GM12865 (cell line): ENCODE data around the gene SCML1.

Experiments
- DNase-seq: peaks from one replicate; pipeline ENCODE4 v3.0.0; 2010; ENCODE audit warnings: low read depth
- H3K4me3 ChIP-seq: 2 replicates; pipeline ENCODE4 v1.5.1; 2011; ENCODE audit warnings: mild to moderate bottlenecking, low read depth, low read length, control low read depth
- TF ChIP-seq, protein P1 (sequence below): IDR thresholded peaks from 2 replicates; pipeline ENCODE4 v1.5.1; 2011; ENCODE audit warnings: low read length, control low read depth, low read depth, inconsistent platforms; ENCODE audit not compliant: insufficient read depth; ENCODE audit errors: missing control alignments

SCML1 gene

DNA sequence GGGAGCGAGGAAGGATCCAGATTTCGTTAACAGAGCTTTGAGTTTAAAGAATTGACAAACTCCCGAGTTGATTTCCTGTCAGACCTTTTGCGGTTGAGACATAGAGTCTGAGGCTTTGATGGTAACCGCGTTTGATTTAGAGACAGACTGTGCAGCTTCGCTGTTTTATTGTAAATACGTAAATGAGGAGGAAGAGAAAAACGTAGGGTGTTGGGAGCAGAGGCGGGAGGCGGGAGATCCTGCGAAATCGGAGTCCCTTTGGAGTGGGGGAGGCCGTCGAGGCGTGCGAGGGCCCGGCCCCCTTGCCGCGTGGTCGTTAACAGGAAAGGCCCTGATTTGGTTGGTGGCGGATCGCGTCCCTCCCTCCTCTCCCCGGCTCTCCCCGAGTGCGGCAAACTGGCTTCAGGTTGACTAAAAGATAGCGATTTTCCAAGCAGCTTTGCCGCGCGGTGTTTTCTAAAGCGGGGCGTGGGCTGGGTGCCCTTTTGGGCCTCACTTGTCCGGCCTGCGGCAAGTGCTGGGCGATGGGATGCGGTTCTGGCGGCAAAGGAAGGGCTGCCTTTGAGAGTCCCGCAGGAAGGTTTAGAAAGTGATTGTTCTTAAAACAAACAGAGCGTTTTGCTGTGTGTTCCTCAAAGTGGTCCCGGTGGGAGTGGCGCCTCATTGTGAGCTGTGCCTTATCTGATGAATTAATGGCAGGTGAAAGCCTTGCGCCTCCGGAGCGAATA lies 857 bp downstream of the SCML1 start:
- H3K4me3 ChIP-seq: no peak overlapping the region
- DNase-seq: peak; percentile 1
- TF ChIP-seq, protein P1, sequence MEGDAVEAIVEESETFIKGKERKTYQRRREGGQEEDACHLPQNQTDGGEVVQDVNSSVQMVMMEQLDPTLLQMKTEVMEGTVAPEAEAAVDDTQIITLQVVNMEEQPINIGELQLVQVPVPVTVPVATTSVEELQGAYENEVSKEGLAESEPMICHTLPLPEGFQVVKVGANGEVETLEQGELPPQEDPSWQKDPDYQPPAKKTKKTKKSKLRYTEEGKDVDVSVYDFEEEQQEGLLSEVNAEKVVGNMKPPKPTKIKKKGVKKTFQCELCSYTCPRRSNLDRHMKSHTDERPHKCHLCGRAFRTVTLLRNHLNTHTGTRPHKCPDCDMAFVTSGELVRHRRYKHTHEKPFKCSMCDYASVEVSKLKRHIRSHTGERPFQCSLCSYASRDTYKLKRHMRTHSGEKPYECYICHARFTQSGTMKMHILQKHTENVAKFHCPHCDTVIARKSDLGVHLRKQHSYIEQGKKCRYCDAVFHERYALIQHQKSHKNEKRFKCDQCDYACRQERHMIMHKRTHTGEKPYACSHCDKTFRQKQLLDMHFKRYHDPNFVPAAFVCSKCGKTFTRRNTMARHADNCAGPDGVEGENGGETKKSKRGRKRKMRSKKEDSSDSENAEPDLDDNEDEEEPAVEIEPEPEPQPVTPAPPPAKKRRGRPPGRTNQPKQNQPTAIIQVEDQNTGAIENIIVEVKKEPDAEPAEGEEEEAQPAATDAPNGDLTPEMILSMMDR: no peak

DNA sequence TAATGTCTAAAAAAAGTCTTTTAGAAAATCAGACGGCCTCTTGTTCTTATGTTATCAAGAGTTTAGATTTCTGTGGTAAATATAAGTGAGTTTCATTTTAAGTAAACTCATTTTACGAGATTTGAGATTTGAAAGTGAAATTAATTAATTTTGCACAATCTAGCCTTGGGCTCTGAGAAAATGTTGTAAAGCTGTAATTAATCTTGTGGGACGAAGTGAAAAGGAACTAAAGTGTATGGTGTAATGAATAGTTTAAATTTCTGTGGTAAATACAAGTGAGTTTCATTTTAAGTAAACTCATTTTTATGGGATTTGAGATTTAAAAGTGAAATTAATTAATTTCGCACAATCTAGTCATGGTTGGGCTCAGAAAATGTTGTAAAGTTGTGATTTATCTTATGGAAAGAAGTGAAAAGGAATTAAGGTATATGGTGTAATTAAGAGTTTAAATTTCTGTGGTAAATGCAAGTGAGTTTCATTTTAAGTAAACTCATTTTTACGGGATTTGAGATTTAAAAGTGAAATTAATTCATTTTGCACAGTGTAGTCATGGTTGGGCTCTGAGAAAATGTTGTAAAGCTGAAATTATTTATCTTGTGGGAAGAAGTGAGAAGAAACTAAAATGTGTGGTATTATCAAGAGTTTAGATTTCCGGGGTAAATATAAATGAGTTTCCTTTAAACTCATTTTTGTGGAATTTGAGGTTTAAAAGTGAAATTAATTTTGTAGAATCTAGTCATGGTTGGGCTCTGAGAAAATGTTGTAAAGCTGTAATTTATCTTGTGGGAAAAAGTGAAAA lies 1.6 kb downstream of the SCML1 start:
- no peak overlapping the region for H3K4me3 ChIP-seq
- TF ChIP-seq, protein P1: no peak
- DNase-seq: peak; percentile 14

DNA sequence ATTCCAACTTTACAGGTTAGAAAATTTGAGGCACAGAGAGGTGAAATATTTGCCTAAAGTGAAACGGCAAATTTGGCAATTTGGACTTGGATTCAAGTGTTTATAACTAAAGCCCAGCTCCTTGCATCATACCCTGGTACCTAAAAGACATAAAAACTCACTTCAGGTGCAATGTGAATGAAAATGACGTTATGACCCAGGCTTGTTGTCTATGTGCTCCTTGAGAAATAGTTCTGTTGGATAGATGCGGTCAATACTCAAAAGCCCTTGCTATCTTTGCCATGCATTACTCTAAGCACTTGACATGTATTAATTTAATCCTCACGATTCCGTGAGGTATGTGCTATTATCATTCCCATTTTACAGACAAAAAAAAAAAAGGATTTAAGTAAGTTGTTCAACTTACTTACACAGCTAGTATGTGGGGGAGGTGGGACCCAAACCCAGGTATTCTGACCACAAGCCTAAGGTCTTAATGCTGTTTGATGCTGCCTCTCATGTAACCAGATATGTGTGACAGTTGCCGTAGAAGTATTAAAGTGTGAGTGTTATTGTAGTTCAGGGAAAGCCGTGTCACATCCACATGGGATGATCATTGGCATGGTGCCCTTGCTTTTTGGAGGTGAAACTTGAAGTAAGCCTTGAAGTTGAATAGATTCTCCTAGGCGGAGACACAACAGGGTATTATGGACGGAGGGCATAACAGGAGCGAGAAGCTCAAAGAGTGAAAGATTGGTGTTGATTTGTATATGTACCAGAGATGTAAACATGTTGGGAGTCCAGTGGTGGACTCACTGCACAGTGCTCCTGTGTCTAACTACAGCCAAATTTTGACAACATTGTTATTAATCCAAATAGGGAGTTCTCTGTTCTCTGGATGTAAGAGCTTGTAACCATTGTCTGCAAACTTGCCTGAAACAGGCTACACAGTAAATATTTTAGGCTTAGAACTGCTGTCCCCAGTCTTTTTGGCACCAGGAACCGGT lies 3.1 kb downstream of the SCML1 start:
- DNase-seq: no peak
- TF ChIP-seq, protein P1: no peak
- H3K4me3 ChIP-seq: no peak overlapping the region

DNA sequence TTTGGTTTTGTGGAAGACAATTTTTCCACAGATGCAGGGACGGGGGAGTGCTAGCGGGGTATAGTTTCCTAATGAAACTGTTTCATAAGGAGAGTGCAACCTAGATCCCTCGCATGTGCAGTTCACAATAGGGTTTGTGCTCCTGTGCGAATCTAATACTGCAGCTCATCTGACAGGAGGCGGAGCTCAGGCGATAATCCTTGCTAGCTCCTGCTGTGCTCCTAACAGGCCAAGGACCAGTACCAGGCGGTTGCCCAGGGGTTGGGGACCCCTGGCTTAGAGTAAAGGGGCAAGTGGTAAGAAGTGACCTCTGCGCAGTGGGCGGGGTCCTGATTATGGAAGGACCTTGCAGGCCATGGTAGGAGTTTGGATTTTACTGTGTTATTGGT lies 3.8 kb downstream of the SCML1 start:
- no peak for DNase-seq
- H3K4me3 ChIP-seq: no peak overlapping the region

DNA sequence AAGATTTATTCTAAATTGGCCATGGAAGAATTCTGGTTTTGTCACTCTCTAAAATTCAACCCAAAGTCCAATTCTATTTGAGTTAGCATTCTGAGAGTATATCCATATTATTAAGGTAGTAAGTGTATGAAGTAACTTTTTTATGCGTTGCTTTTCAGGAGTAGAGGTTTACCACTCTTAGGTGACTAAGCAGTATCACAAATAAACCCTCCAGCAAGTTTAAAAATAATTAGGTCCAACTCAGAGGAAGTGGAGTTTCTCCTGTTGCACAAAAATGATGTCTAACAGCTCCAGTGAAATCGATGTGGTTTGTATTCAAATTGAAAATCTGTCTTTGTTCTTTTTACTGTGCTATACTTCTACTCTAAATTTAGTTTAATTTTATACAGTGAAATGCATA lies 6.6 kb downstream of the SCML1 start:
- TF ChIP-seq, protein P1: no peak
- H3K4me3 ChIP-seq: no peak overlapping the region
- no peak for DNase-seq

More for the DNA sequence above, 3.8 kb downstream of the SCML1 start:
- TF ChIP-seq, protein P1: no peak

DNA sequence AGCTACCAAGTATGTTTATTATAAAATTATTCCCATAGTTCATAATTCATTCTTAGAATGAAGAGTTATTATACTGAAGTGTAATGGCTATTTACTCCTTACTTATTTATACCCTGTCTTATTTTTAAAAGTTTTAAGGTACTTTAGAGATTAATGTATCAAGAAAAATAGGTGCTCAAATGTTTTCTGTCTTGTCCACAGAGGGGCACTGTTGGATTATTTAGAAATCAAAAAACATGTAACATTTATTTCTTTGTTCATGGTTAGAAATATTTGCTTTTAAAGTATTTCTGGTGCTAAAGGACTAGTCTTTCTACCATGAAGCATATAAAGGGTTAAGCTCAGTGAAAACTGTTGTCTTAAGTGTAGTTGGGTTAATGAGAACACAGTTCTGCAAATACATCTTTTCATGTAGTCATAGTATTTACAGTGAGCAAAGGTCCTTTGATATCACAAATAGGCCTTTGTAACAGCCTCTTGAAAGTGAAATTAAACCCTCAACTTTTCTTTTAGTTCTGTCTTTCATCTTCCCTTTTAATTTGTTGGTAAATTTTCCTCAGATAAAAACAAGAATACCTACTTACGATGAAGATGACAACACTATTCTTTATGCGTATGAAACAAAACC lies 7.7 kb downstream of the SCML1 start:
- TF ChIP-seq, protein P1: no peak
- H3K4me3 ChIP-seq: no peak overlapping the region
- DNase-seq: no peak
